ENCODE results near the gene CAPN2. TPM values are rescaled to one million over a fixed set of nuclear protein-coding genes. Genes with fewer than 3 reads are reported as not detected.
A peak's percentile ranks its signal among the peaks of the same experiment; 100 is the strongest.

Gene CAPN2
- total RNA-seq, 1 donor from 2014 or later = 120 TPM

- Mint-ChIP-seq H3K4me1 (ENCODE audit: unreplicated experiment) (peaks cover 41% of the 10 kb centered on the region), H3K27me3 (no peaks in the 10 kb centered on the region), H3K36me3 (peaks cover 16% of the 10 kb centered on the region), H3K9me3 (no peaks in the 10 kb centered on the region), H3K27ac (peak overlapping the region; percentile 57), H3K4me3 (peak overlapping the region; percentile 53)
- TF ChIP-seq CTCF (conservative IDR thresholded peaks at IDR 0.05) = no peak
- no peak for DNase-seq (ENCODE audit: extremely low spot score, unreplicated experiment)
Measured at GRCh38 chr1:223715604-223716172, 3.3 kb downstream of the CAPN2 start.

DNA sequence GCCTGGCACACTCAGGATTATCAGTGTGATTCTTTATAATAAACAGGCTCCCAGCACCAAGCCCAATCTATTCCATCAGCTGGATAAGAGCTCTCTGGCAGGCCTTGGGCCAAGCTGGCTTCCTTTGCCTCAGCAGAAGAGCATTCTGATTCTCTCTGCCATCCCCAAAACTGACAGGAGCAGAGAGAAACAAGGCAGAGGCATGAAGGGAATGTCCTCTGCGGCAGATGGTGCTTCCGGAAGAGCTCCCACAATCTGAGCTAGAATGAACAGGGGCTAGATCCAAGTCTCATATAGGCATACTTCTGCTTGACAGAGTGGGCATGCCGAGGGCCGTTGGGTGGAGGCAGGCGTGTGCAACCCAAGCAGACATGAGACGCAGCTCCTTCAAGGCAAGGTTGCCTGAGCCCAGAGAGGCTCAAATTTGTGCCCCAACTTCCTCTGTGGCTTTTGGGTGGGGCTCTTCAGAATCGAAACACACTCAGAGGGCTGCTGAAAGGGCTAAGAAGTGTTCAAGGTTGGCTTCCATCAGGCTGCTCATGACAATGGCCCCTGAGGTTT lies 4.0 kb downstream of the CAPN2 start:
- TF ChIP-seq CTCF (conservative IDR thresholded peaks at IDR 0.05) = no peak
- no peak for DNase-seq (ENCODE audit: extremely low spot score, unreplicated experiment)
- peaks cover 19% of the 10 kb centered on the region for H3K36me3 Mint-ChIP-seq
- H3K4me1 Mint-ChIP-seq (ENCODE audit: unreplicated experiment) = peaks cover 44% of the 10 kb centered on the region
- H3K27me3 Mint-ChIP-seq = no peaks in the 10 kb centered on the region
- H3K27ac Mint-ChIP-seq = no peak overlapping the region
- H3K4me3 Mint-ChIP-seq = no peak overlapping the region
- H3K9me3 Mint-ChIP-seq = no peaks in the 10 kb centered on the region

DNA sequence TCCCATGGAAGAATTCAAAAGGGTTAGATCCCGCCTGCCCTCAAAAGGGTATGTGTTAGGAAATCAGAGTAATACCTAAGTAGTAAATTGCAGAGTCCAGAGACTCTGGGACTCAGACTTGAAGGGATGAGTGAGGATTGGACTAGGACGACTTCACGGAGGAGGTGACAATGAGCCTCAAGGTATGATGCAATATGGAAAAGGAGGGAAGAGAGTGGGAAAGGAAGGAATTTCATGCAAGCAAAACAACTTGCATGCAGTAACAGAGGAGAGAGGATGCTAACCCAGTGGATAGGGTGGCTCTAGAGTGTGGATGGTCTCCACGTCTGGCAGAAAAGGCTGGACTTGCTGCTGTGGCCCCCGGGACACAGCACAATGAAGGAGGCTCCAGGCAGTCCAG lies 4.8 kb downstream of the CAPN2 start:
- H3K27ac Mint-ChIP-seq = no peak overlapping the region
- no peak overlapping the region for H3K4me3 Mint-ChIP-seq

GRCh38 chr1:223717695-223718363 lies 5.5 kb downstream of the CAPN2 start:
- DNase-seq (ENCODE audit: extremely low spot score, unreplicated experiment) = no peak
- H3K36me3 Mint-ChIP-seq = peaks cover 24% of the 10 kb centered on the region
- no peak for TF ChIP-seq CTCF (conservative IDR thresholded peaks at IDR 0.05)
- H3K27me3 Mint-ChIP-seq = no peaks in the 10 kb centered on the region
- H3K4me3 Mint-ChIP-seq = no peak overlapping the region
- H3K9me3 Mint-ChIP-seq = no peaks in the 10 kb centered on the region
- no peak overlapping the region for H3K27ac Mint-ChIP-seq
- H3K4me1 Mint-ChIP-seq (ENCODE audit: unreplicated experiment) = peaks cover 44% of the 10 kb centered on the region

More for the DNA sequence above, 4.8 kb downstream of the CAPN2 start:
- Mint-ChIP-seq H3K9me3 (no peaks in the 10 kb centered on the region), H3K36me3 (peaks cover 24% of the 10 kb centered on the region), H3K27me3 (no peaks in the 10 kb centered on the region), H3K4me1 (ENCODE audit: unreplicated experiment) (peaks cover 44% of the 10 kb centered on the region)
- DNase-seq (ENCODE audit: extremely low spot score, unreplicated experiment) = no peak
- no peak for TF ChIP-seq CTCF (conservative IDR thresholded peaks at IDR 0.05)

GRCh38 chr1:223718850-223719249 lies 6.5 kb downstream of the CAPN2 start:
- no peak for TF ChIP-seq CTCF (conservative IDR thresholded peaks at IDR 0.05)
- peak overlapping the region; percentile 66 for H3K27ac Mint-ChIP-seq
- no peaks in the 10 kb centered on the region for H3K27me3 Mint-ChIP-seq
- peak overlapping the region; percentile 32 for H3K4me3 Mint-ChIP-seq
- no peaks in the 10 kb centered on the region for H3K9me3 Mint-ChIP-seq
- H3K36me3 Mint-ChIP-seq = peaks cover 29% of the 10 kb centered on the region
- peaks cover 38% of the 10 kb centered on the region for H3K4me1 Mint-ChIP-seq (ENCODE audit: unreplicated experiment)
- no peak for DNase-seq (ENCODE audit: extremely low spot score, unreplicated experiment)

All from type B pancreatic cell (in vitro differentiated cells).